Stimulated activated CD4-positive, alpha-beta T cell treated with anti-CD3 and anti-CD28 coated beads, Interleukin-15, amount 100 ng/mL, for 48 hours (primary cell): ENCODE results near the gene GAREM1.
"Not testable (repeated sequence)": the region's sequence is repeated elsewhere in the genome, so short reads cannot be mapped to it uniquely, and the experiment has no call there.

Source experiments
- DNase-seq, 2 donors: peaks; one replicate each; pipeline ENCODE4 v3.0.0-alpha.2; 2020; ENCODE audit warnings: low read depth in 2 of 2

The GAREM1 gene

GRCh38 chr18:32291623-32292022, 179.1 kb downstream of the GAREM1 start:
- not testable (repeated sequence) for DNase-seq

GRCh38 chr18:32290810-32291209, 179.9 kb downstream of the GAREM1 start:
- DNase-seq: no peak

GRCh38 chr18:32289483-32290075, 181.1 kb downstream of the GAREM1 start:
- DNase-seq: peak in 1 of 2 donors; percentile 13

GRCh38 chr18:32287873-32288272, 182.8 kb downstream of the GAREM1 start:
- no peak for DNase-seq

GRCh38 chr18:32287249-32287648, 183.4 kb downstream of the GAREM1 start:
- DNase-seq: no peak

GRCh38 chr18:32286749-32287148, 183.9 kb downstream of the GAREM1 start:
- no peak for DNase-seq

GRCh38 chr18:32284284-32284683, 186.4 kb downstream of the GAREM1 start:
- DNase-seq: no peak

GRCh38 chr18:32280911-32281310, 189.8 kb downstream of the GAREM1 start:
- DNase-seq: no peak

GRCh38 chr18:32280188-32280783, 190.4 kb downstream of the GAREM1 start:
- DNase-seq: no peak

GRCh38 chr18:32278177-32278799, 192.4 kb downstream of the GAREM1 start:
- DNase-seq: no peak

GRCh38 chr18:32277549-32277948, 193.1 kb downstream of the GAREM1 start:
- no peak for DNase-seq

GRCh38 chr18:32276906-32277305, 193.8 kb downstream of the GAREM1 start:
- DNase-seq: no peak

- no peak for DNase-seq
Observed at GRCh38 chr18:32276256-32276655, 194.4 kb downstream of the GAREM1 start.

- DNase-seq: no peak
Observed at GRCh38 chr18:32275221-32275620, 195.5 kb downstream of the GAREM1 start.

GRCh38 chr18:32274307-32274706, 196.4 kb downstream of the GAREM1 start:
- DNase-seq: no peak

- DNase-seq: no peak
Observed at GRCh38 chr18:32271672-32272208, 198.9 kb downstream of the GAREM1 start.

GRCh38 chr18:32270341-32270740, 200.3 kb downstream of the GAREM1 start:
- no peak for DNase-seq

GRCh38 chr18:32267463-32267862, 203.2 kb downstream of the GAREM1 start:
- no peak for DNase-seq

- DNase-seq: no peak
Observed at GRCh38 chr18:32264401-32264800, 206.3 kb downstream of the GAREM1 start.

- DNase-seq: no peak
Observed at GRCh38 chr18:32262092-32262491, 208.6 kb downstream of the GAREM1 start.

GRCh38 chr18:32261003-32261402, 209.7 kb downstream of the GAREM1 start:
- no peak for DNase-seq

GRCh38 chr18:32259553-32259952, 211.1 kb downstream of the GAREM1 start:
- no peak for DNase-seq

GRCh38 chr18:32258558-32259204, 212.0 kb downstream of the GAREM1 start:
- no peak for DNase-seq
